Pulmonary artery endothelial cell (primary cell): ENCODE measurements around the gene IGFBP2. TPM values are rescaled to one million over a fixed set of nuclear protein-coding genes. Genes with fewer than 3 reads are reported as not detected.

Experiments used
- DNase-seq: peaks from one replicate; pipeline ENCODE4 v3.0.0-alpha.2; 2011; ENCODE audit warnings: low read depth, low spot score
- total RNA-seq: library from RNA; depleted of rRNA; stranded (reverse); fragments of >200 nt; gene quantifications from 2 replicates; pipeline ENCODE4 v1.2.3, GENCODE V29; 2014

Gene IGFBP2
- total RNA-seq, 1 donor from 2014 or later = 60.4 TPM

GRCh38 chr2:216636551-216637450, 3.6 kb downstream of the IGFBP2 start:
- DNase-seq = no peak

GRCh38 chr2:216637472-216637871, 4.3 kb downstream of the IGFBP2 start:
- no peak for DNase-seq

- no peak for DNase-seq
Observed at GRCh38 chr2:216643986-216644659, 10.9 kb downstream of the IGFBP2 start.

GRCh38 chr2:216644842-216645635, 11.8 kb downstream of the IGFBP2 start:
- no peak for DNase-seq

GRCh38 chr2:216645636-216645950, 12.4 kb downstream of the IGFBP2 start:
- DNase-seq = no peak

GRCh38 chr2:216646116-216646515, 12.9 kb downstream of the IGFBP2 start:
- no peak for DNase-seq

- DNase-seq = no peak
Observed at GRCh38 chr2:216648105-216648504, 14.9 kb downstream of the IGFBP2 start.

- DNase-seq = no peak
Observed at GRCh38 chr2:216649574-216649973, 16.4 kb downstream of the IGFBP2 start.

GRCh38 chr2:216650626-216651257, 17.5 kb downstream of the IGFBP2 start:
- no peak for DNase-seq

- no peak for DNase-seq
Observed at GRCh38 chr2:216651351-216651881, 18.2 kb downstream of the IGFBP2 start.

GRCh38 chr2:216652566-216652965, 19.3 kb downstream of the IGFBP2 start:
- DNase-seq = no peak

GRCh38 chr2:216653093-216653799, 20.0 kb downstream of the IGFBP2 start:
- DNase-seq = no peak

GRCh38 chr2:216653931-216654365, 20.7 kb downstream of the IGFBP2 start:
- no peak for DNase-seq

- no peak for DNase-seq
Observed at GRCh38 chr2:216654528-216655052, 21.4 kb downstream of the IGFBP2 start.

GRCh38 chr2:216657086-216657855, 24.1 kb downstream of the IGFBP2 start:
- no peak for DNase-seq

GRCh38 chr2:216657980-216658379, 24.8 kb downstream of the IGFBP2 start:
- no peak for DNase-seq

- DNase-seq = no peak
Observed at GRCh38 chr2:216658757-216659156, 25.5 kb downstream of the IGFBP2 start.

- DNase-seq = no peak
Observed at GRCh38 chr2:216659276-216659675, 26.1 kb downstream of the IGFBP2 start.

- DNase-seq = no peak
Observed at GRCh38 chr2:216660496-216660895, 27.3 kb downstream of the IGFBP2 start.

GRCh38 chr2:216661051-216661450, 27.8 kb downstream of the IGFBP2 start:
- DNase-seq = no peak
